Left lobe of liver (tissue), 2 donors: Measurements from ENCODE around the gene NOS1AP. TPM values are rescaled to one million over a fixed set of nuclear protein-coding genes. Genes with fewer than 3 reads are reported as not detected.

ENCODE experiments used
- ATAC-seq: fragments of 200-7000 bp; cut with Tn5 transposase; one replicate; pipeline ENCODE4 v1.9.1; 2020; ENCODE audit warnings: mild to moderate bottlenecking, moderate library complexity
- DNase-seq: peaks from one replicate; pipeline ENCODE4 v3.0.0-alpha.2; 2020; ENCODE audit warnings: low spot score
- total RNA-seq: library from RNA; stranded (reverse); gene quantifications from one replicate; pipeline ENCODE4 v1.2.1, GENCODE V29; 2021
- donor health status: DM: no; HTN: no; CAD: no; lungs with moderate emphysema.
- donor health status: DM: no; HTN: yes; CAD: no.

The NOS1AP gene
- total RNA-seq, 1 donor from 2014 or later, result 17.4 TPM

- DNase-seq, result no peak
- ATAC-seq, result peak; percentile 69
Observed at GRCh38 chr1:162087574-162087973, 18.1 kb downstream of the NOS1AP start.

- DNase-seq (no peak), ATAC-seq (peak; percentile 48)
Observed at GRCh38 chr1:162088281-162088969, 18.9 kb downstream of the NOS1AP start.

GRCh38 chr1:162089748-162090147, 20.3 kb downstream of the NOS1AP start:
- ATAC-seq, result no peak
- DNase-seq, result no peak

- DNase-seq, result no peak
- no peak for ATAC-seq
Observed at GRCh38 chr1:162090378-162090777, 20.9 kb downstream of the NOS1AP start.

GRCh38 chr1:162091681-162092524, 22.4 kb downstream of the NOS1AP start:
- no peak for DNase-seq
- ATAC-seq, result peak; percentile 81

GRCh38 chr1:162093095-162093494, 23.6 kb downstream of the NOS1AP start:
- DNase-seq (no peak), ATAC-seq (peak; percentile 49)

- DNase-seq, result no peak
- no peak for ATAC-seq
Observed at GRCh38 chr1:162094271-162094670, 24.8 kb downstream of the NOS1AP start.

GRCh38 chr1:162094723-162095122, 25.2 kb downstream of the NOS1AP start:
- ATAC-seq (no peak), DNase-seq (no peak)

- peak; percentile 23 for ATAC-seq
- no peak for DNase-seq
Observed at GRCh38 chr1:162107911-162108310, 38.4 kb downstream of the NOS1AP start.

- no peak for DNase-seq
- peak; percentile 63 for ATAC-seq
Observed at GRCh38 chr1:162108426-162108825, 38.9 kb downstream of the NOS1AP start.

GRCh38 chr1:162110910-162111309, 41.4 kb downstream of the NOS1AP start:
- ATAC-seq, result no peak
- no peak for DNase-seq

- no peak for DNase-seq
- no peak for ATAC-seq
Observed at GRCh38 chr1:162111572-162111971, 42.1 kb downstream of the NOS1AP start.

- DNase-seq (no peak), ATAC-seq (no peak)
Observed at GRCh38 chr1:162113419-162113818, 43.9 kb downstream of the NOS1AP start.

GRCh38 chr1:162117039-162117774, 47.7 kb downstream of the NOS1AP start:
- DNase-seq (no peak), ATAC-seq (no peak)

- ATAC-seq (no peak), DNase-seq (no peak)
Observed at GRCh38 chr1:162118063-162118462, 48.6 kb downstream of the NOS1AP start.

GRCh38 chr1:162128693-162129356, 59.3 kb downstream of the NOS1AP start:
- no peak for ATAC-seq
- no peak for DNase-seq

GRCh38 chr1:162130308-162130707, 60.8 kb downstream of the NOS1AP start:
- DNase-seq (no peak), ATAC-seq (peak; percentile 27)

GRCh38 chr1:162131400-162132321, 62.2 kb downstream of the NOS1AP start:
- DNase-seq (peak; percentile 62), ATAC-seq (peak; percentile 85)

GRCh38 chr1:162133566-162133965, 64.1 kb downstream of the NOS1AP start:
- ATAC-seq (no peak), DNase-seq (no peak)

GRCh38 chr1:162134646-162135045, 65.2 kb downstream of the NOS1AP start:
- no peak for DNase-seq
- no peak for ATAC-seq
